Omental fat pad (tissue), 4 donors: ENCODE data around the gene NOC4L. TPM values are rescaled to one million over a fixed set of nuclear protein-coding genes. Genes with fewer than 3 reads are reported as not detected.

Experiments
- ATAC-seq: fragments of 150-250 bp; one replicate; pipeline ENCODE4 v1.9.1; 2016; ENCODE audit warnings: mild to moderate bottlenecking, moderate library complexity; ENCODE audit not compliant: low FRiP score
- DNase-seq: peaks from one replicate; pipeline ENCODE4 v3.0.0-alpha.2; 2019; ENCODE audit warnings: low spot score
- CTCF ChIP-seq, 3 donors: fragments of 450-650 bp; IDR thresholded peaks; one replicate each; pipeline ENCODE4 v1.5.1; 2016 to 2017; ENCODE audit warnings: antibody characterized with exemption in 3 of 3, mild to moderate bottlenecking in 3 of 3, moderate library complexity in 2 of 3
- total RNA-seq, 4 donors: library from RNA; depleted of rRNA; stranded (reverse); fragments of >200 nt; gene quantifications; one replicate each; pipeline ENCODE4 v1.1.0, GENCODE V29; 2016

The NOC4L gene
- total RNA-seq, 4 donors from 2014 or later, result 6.4 to 16.1 (median 9.3) TPM

GRCh38 chr12:132151766-132152410 lies 7.6 kb downstream of the NOC4L start:
- no peak for TF ChIP-seq CTCF (IDR thresholded peaks at IDR 0.05)
- DNase-seq, result no peak
- no peak for ATAC-seq

- DNase-seq (no peak), ATAC-seq (no peak)
- no peak for TF ChIP-seq CTCF (IDR thresholded peaks at IDR 0.05)
Measured at GRCh38 chr12:132152411-132152821, 8.2 kb downstream of the NOC4L start.

DNA sequence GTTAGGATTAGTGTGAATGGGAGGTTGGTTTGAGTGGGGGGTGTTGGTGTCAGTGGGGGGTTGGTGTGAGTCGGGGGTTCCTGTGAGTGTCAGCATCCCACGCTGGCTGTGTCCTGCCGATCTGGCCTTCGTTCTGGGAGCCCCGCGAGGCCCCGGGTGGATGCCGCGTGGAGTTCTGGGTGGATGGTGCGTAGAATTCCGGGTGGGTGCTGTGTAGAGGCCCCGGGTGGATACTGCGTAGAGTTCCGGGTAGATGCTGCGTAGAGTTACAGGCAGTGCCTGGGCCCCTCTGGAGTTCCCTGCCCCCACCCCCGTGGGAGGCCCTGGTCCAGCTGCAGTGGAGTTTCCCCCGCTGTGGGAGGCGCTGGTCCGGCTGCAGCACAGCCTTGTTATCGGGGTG lies 8.7 kb downstream of the NOC4L start:
- ATAC-seq (no peak), DNase-seq (no peak)
- TF ChIP-seq CTCF (IDR thresholded peaks at IDR 0.05), result no peak

DNA sequence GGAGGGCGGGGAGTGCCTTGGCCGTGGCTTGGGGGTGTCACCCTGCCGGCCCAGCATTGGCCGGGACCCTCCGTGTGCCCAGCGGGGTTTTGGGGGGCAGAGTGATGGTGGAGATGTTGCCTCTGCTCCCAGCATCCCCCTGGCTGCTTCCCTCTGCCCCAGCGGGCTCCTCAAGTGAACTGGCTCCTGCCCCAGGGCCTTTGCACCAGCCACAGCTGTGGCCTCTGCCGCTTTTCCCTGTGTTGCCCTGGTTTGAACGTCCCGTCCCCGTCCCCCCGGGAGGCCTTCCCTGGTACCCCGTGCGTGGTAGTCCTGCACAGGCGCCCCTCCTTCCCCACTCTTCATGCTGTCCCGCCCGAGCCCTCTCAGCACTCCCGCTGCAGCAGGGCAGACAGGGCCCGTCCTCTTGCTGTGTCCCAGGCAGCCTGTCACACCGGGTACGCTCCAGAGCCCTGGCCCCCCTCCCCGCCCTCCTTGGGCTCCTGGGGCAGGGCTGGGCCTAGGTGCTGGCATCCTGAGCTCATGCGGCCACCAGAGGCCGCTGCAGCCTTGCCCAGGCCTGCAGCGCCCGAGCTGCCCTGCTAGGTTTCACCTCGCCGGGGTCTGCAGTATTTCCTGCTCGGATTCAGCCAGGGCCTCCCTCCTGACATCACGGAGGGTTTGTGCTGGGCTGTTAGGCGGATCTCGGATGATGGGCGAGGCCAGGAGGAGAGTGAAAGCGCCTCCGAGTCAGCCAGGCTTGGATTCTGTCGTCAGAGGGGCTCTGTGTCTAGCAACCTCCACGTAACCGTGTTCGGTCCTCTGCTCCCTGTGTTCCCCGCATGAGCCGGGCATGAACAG lies 9.5 kb downstream of the NOC4L start:
- DNase-seq, result no peak
- peak; percentile 87 for ATAC-seq
- TF ChIP-seq CTCF (IDR thresholded peaks at IDR 0.05), result peak in 1 of 3 donors; percentile 67

GRCh38 chr12:132154341-132154761 lies 10.1 kb downstream of the NOC4L start:
- ATAC-seq (no peak), DNase-seq (no peak)
- TF ChIP-seq CTCF (IDR thresholded peaks at IDR 0.05), result no peak

- DNase-seq (no peak), ATAC-seq (no peak)
Measured at GRCh38 chr12:132154941-132155770, 10.9 kb downstream of the NOC4L start.

More at GRCh38 chr12:132154941-132155770, 10.9 kb downstream of the NOC4L start:
- TF ChIP-seq CTCF (IDR thresholded peaks at IDR 0.05), result no peak
